ENCODE measurements around the gene CES4A.
"Not testable (repeated sequence)": the region's sequence is repeated elsewhere in the genome, so short reads cannot be mapped to it uniquely, and the experiment has no call there.

The CES4A gene

GRCh38 chr16:67040166-67040565 lies 51.8 kb downstream of the CES4A start:
- TF ChIP-seq CTCF (IDR thresholded peaks at IDR 0.05; ENCODE audit: low read depth, low read length): no peak
- no peak overlapping the region for H3K4me3 ChIP-seq (ENCODE audit: low read depth, low read length)

- TF ChIP-seq CTCF (IDR thresholded peaks at IDR 0.05; ENCODE audit: low read depth, low read length): no peak
- H3K4me3 ChIP-seq (ENCODE audit: low read depth, low read length): no peak overlapping the region
Observed at GRCh38 chr16:67040906-67041305, 52.5 kb downstream of the CES4A start.

GRCh38 chr16:67041520-67041919 lies 53.1 kb downstream of the CES4A start:
- not testable (repeated sequence) for H3K4me3 ChIP-seq (ENCODE audit: low read depth, low read length)

- H3K4me3 ChIP-seq (ENCODE audit: low read depth, low read length): no peak overlapping the region
- TF ChIP-seq CTCF (IDR thresholded peaks at IDR 0.05; ENCODE audit: low read depth, low read length): no peak
Observed at GRCh38 chr16:67043420-67043819, 55.0 kb downstream of the CES4A start.

GRCh38 chr16:67050796-67051195 lies 62.4 kb downstream of the CES4A start:
- no peak overlapping the region for H3K4me3 ChIP-seq (ENCODE audit: low read depth, low read length)
- TF ChIP-seq CTCF (IDR thresholded peaks at IDR 0.05; ENCODE audit: low read depth, low read length): no peak

- TF ChIP-seq CTCF (IDR thresholded peaks at IDR 0.05; ENCODE audit: low read depth, low read length): no peak
- H3K4me3 ChIP-seq (ENCODE audit: low read depth, low read length): no peak overlapping the region
Observed at GRCh38 chr16:67052399-67052798, 64.0 kb downstream of the CES4A start.

- TF ChIP-seq CTCF (IDR thresholded peaks at IDR 0.05; ENCODE audit: low read depth, low read length): no peak
- H3K4me3 ChIP-seq (ENCODE audit: low read depth, low read length): no peak overlapping the region
Observed at GRCh38 chr16:67053767-67054334, 65.5 kb downstream of the CES4A start.

- H3K4me3 ChIP-seq (ENCODE audit: low read depth, low read length): no peak overlapping the region
- TF ChIP-seq CTCF (IDR thresholded peaks at IDR 0.05; ENCODE audit: low read depth, low read length): no peak
Observed at GRCh38 chr16:67054901-67055300, 66.5 kb downstream of the CES4A start.
